Measurements from ENCODE around the gene IL36B.

DNA sequence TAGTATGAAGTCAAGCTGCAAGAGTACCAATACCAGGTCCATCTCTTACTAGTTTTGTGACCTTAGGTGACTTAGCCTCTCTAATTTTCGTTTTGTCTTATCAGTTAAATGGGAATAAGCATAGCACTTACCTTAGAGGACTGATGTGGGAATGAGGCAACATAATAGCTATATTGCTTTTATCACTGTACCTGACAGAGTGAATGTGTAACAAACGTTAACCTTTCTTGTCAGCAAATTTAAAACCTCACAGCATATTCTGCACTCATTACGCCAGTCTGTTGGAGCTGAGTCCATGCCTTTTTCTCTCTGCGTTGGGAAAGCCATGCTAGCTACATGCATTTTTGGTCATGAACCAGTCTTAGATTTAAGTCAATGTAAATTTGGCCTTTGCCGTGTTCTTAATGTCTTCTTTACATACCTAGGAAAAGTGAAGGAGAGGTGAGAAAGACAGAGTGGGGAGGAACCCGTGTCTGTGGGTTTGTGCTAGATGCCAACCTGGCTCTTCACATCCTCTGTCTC is at the start of gene IL36B:
- TF ChIP-seq, protein P1, sequence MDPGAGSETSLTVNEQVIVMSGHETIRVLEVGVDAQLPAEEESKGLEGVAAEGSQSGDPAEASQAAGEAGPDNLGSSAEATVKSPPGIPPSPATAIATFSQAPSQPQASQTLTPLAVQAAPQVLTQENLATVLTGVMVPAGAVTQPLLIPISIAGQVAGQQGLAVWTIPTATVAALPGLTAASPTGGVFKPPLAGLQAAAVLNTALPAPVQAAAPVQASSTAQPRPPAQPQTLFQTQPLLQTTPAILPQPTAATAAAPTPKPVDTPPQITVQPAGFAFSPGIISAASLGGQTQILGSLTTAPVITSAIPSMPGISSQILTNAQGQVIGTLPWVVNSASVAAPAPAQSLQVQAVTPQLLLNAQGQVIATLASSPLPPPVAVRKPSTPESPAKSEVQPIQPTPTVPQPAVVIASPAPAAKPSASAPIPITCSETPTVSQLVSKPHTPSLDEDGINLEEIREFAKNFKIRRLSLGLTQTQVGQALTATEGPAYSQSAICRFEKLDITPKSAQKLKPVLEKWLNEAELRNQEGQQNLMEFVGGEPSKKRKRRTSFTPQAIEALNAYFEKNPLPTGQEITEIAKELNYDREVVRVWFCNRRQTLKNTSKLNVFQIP (CRISPR knock-in tag; IDR thresholded peaks at IDR 0.05; ENCODE audit: borderline replicate concordance, low read depth), result no peak
- TF ChIP-seq ZNF70 (CRISPR knock-in tag; IDR thresholded peaks at IDR 0.05), result no peak
- no peak for TF ChIP-seq ZFP30 (CRISPR knock-in tag; IDR thresholded peaks at IDR 0.05)
- no peak for TF ChIP-seq GLIS3 (CRISPR knock-in tag; IDR thresholded peaks at IDR 0.05)
- TF ChIP-seq, protein P2, sequence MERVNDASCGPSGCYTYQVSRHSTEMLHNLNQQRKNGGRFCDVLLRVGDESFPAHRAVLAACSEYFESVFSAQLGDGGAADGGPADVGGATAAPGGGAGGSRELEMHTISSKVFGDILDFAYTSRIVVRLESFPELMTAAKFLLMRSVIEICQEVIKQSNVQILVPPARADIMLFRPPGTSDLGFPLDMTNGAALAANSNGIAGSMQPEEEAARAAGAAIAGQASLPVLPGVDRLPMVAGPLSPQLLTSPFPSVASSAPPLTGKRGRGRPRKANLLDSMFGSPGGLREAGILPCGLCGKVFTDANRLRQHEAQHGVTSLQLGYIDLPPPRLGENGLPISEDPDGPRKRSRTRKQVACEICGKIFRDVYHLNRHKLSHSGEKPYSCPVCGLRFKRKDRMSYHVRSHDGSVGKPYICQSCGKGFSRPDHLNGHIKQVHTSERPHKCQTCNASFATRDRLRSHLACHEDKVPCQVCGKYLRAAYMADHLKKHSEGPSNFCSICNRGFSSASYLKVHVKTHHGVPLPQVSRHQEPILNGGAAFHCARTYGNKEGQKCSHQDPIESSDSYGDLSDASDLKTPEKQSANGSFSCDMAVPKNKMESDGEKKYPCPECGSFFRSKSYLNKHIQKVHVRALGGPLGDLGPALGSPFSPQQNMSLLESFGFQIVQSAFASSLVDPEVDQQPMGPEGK (CRISPR knock-in tag; IDR thresholded peaks at IDR 0.05; ENCODE audit: borderline replicate concordance), result no peak
- no peak for TF ChIP-seq SNAI2 (CRISPR knock-in tag; IDR thresholded peaks at IDR 0.05)
- no peak for TF ChIP-seq ZFP3 (CRISPR knock-in tag; IDR thresholded peaks at IDR 0.05)
- TF ChIP-seq, protein P3, sequence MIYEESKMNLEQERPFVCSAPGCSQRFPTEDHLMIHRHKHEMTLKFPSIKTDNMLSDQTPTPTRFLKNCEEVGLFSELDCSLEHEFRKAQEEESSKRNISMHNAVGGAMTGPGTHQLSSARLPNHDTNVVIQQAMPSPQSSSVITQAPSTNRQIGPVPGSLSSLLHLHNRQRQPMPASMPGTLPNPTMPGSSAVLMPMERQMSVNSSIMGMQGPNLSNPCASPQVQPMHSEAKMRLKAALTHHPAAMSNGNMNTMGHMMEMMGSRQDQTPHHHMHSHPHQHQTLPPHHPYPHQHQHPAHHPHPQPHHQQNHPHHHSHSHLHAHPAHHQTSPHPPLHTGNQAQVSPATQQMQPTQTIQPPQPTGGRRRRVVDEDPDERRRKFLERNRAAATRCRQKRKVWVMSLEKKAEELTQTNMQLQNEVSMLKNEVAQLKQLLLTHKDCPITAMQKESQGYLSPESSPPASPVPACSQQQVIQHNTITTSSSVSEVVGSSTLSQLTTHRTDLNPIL (CRISPR knock-in tag; IDR thresholded peaks at IDR 0.05; ENCODE audit: low read depth), result no peak
